Adrenal gland (tissue), 12 donors: ENCODE data around the gene NXPH1. TPM values are rescaled to one million over a fixed set of nuclear protein-coding genes. Genes with fewer than 3 reads are reported as not detected.
"Not testable (repeated sequence)": the region's sequence is repeated elsewhere in the genome, so short reads cannot be mapped to it uniquely, and the experiment has no call there.

Source experiments
- DNase-seq, 7 donors: peaks; one replicate each; pipeline ENCODE4 v3.0.0-alpha.2; 2019 to 2020
- H3K27ac ChIP-seq, 5 donors: fragments of 200-600 bp; sonication (generic) in 4 of 5; 1 replicate in 3 of 5; 2 replicates in 2 of 5; pipeline versions ENCODE4 v1.5.1 to v1.8.0; 2016 to 2020; ENCODE audit warnings: mild to moderate bottlenecking in 1 of 5
- H3K27me3 ChIP-seq: fragments of 200-600 bp; 2 replicates; pipeline ENCODE4 v1.8.0; 2021
- H3K36me3 ChIP-seq, 2 donors: fragments of 200-600 bp; replicated peaks in 1 of 2; 1 replicate in 1 of 2; 2 replicates in 1 of 2; pipeline versions ENCODE4 v1.5.1 to v1.8.0; 2018 to 2022
- H3K4me1 ChIP-seq, 2 donors: fragments of 200-600 bp; replicated peaks in 1 of 2; 1 replicate in 1 of 2; 2 replicates in 1 of 2; pipeline versions ENCODE4 v1.5.1 to v1.8.0; 2018 to 2021
- H3K4me3 ChIP-seq, 4 donors: fragments of 200-600 bp; sonication (generic) in 3 of 4; one replicate each; pipeline ENCODE4 v1.5.1; 2016 to 2018
- H3K9me3 ChIP-seq, 3 donors: fragments of 200-600 bp; sonication (generic) in 1 of 3; replicated peaks in 1 of 3; 1 replicate in 2 of 3; 2 replicates in 1 of 3; pipeline versions ENCODE4 v1.5.1 to v1.8.0; 2016 to 2021
- POLR2A ChIP-seq, 2 donors: fragments of 450-650 bp; IDR thresholded peaks; one replicate each; pipeline ENCODE4 v1.6.1; 2017; ENCODE audit warnings: antibody characterized with exemption in 2 of 2, mild to moderate bottlenecking in 2 of 2, moderate library complexity in 1 of 2
- WGBS, 4 donors: extraction: QIAGEN DNeasy Blood & Tissue Kit in 2 of 4; methylation state at CpG; one replicate each; pipeline versions ENCODE4 v1.1.5 to v1.1.7; 2013 to 2017; 5-methylcytosine and 5-hydroxymethylcytosine counted together
- intact Hi-C, 2 donors: fragments of 100-400 bp; cut with DNase I; formaldehyde crosslinking; loops; one replicate each; pipeline versions ENCODE4 v1.14.1 to v1.15.0; 2022 to 2023
- polyA plus RNA-seq, 3 donors: library from polyadenylated mRNA; stranded (reverse); fragments of 200-250 nt in 2 of 3; fragments of 350-450 nt in 1 of 3; fragmentation: Illumina TruSeq in 1 of 3; extraction: RNeasy Lipid Tissue Mini Kit (QIAGEN cat#74804) in 1 of 3; gene quantifications; one replicate each; pipeline ENCODE4 v1.2.3, GENCODE V29; 2013 to 2014
- total RNA-seq, 9 donors: library from RNA; depleted of rRNA in 4 of 9; stranded (reverse); fragments of >200 nt in 4 of 9; fragments of 120-200 nt in 1 of 9; fragmentation: NEBNext Ultra II Directional in 1 of 9; extraction: Animal tissue kit (Norgen Biotek cat#: 25700) in 1 of 9; gene quantifications; one replicate each; pipeline versions ENCODE4 v1.1.0 to v1.2.4, GENCODE V29; 2013 to 2023
- TF ChIP-seq, protein P1 (sequence below), 6 experiments: fragments of 450-650 bp in 4 of 6; fragments of 200-600 bp in 2 of 6; sonication (generic) in 1 of 6; IDR thresholded peaks; 1 replicate in 5 of 6; 2 replicates in 1 of 6; pipeline versions ENCODE4 v1.5.1 to v1.8.0; 2016 to 2021; ENCODE audit warnings: antibody characterized with exemption in 6 of 6, mild to moderate bottlenecking in 2 of 6, moderate library complexity in 1 of 6
- donor health status: healthy with polysubstance abuse.
- donor health status: Bipolar disorder and iron deficiency.
- donor health status: DM: yes; HTN: yes; CAD: no.
- donor health status: DM: no; HTN: no; CAD: no.
- donor health status: DM: no; HTN: no; CAD: no.
- donor health status: DM: yes; HTN: yes; CAD: no.

Gene NXPH1
- total and polyA plus RNA-seq, 12 donors = 6.8 to 80.2 (median 40.7) TPM

DNA sequence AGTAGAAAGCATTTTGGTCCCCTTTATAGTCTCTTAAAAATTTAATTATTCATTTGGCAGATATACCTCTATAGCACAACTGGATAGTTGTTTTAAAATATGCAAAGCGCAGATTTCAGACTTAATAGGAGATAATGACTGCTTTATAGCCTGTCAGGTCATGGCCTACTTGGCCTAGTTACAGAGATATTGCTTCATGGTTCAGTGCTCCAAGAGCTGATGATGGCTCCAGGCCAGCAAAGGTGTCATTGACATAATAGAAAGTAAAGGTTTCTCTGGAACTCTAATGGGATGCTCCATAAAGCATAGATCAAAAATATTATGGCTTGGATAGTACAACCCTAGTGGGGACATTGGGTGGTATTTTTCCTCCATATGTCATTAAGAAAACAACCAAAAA is 285.7 kb downstream of the NXPH1 start:
- Histone ChIP-seq H3K4me1 (peaks cover 0 to 3% of the 10 kb centered on the region in 2 donors), H3K27me3 (no peaks in the 10 kb centered on the region), H3K4me3 (no peak overlapping the region), H3K27ac (no peak overlapping the region), H3K9me3 (no peaks in the 10 kb centered on the region), H3K36me3 (no peaks in the 10 kb centered on the region)
- intact Hi-C loops = loop anchor here in 1 of 2 donors (10.0 kb wide), 1 partner anchor 284 kb away; the partner anchor contains the start of gene NXPH1
- TF ChIP-seq POLR2A (IDR thresholded peaks at IDR 0.05) = no peak
- TF ChIP-seq, protein P1, sequence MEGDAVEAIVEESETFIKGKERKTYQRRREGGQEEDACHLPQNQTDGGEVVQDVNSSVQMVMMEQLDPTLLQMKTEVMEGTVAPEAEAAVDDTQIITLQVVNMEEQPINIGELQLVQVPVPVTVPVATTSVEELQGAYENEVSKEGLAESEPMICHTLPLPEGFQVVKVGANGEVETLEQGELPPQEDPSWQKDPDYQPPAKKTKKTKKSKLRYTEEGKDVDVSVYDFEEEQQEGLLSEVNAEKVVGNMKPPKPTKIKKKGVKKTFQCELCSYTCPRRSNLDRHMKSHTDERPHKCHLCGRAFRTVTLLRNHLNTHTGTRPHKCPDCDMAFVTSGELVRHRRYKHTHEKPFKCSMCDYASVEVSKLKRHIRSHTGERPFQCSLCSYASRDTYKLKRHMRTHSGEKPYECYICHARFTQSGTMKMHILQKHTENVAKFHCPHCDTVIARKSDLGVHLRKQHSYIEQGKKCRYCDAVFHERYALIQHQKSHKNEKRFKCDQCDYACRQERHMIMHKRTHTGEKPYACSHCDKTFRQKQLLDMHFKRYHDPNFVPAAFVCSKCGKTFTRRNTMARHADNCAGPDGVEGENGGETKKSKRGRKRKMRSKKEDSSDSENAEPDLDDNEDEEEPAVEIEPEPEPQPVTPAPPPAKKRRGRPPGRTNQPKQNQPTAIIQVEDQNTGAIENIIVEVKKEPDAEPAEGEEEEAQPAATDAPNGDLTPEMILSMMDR (IDR thresholded peaks at IDR 0.05) = no peak
- WGBS, 4 donors = 40 to 57% (median 51%) methylated on average over 1 of the region's 1 CpG
- peak in 6 of 7 donors; percentile 33 to 70 (median 43) for DNase-seq

DNA sequence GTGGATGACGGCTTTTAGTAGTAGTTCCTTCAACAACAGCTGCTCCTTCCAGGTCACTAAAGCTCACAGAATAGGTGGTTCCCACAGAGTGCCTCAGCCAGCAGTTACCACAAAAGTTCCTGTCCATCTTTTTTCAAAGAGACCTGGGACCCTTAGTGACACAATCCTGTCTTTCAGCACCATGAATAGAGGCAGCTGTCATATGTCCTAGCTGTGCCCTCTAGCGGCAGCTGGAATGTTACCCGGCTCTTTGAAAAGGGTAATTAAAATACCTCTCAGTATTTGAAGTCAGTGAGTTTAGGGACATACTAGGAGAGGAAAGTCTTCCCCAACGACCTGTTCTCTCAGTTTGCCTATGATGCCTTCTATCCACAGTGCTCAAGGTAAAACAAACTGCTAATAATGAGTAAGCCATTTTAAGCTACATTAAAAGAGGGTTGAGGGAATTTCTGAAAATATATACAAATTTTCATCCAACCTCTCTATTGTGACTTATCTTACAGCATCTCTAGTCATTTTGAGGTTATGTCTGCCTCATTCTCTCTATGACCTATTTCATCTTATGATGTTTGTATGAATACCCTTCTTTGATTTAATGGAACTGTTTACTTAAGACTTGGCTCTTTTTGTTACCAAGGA is 290.8 kb downstream of the NXPH1 start:
- Histone ChIP-seq H3K4me1 (no peaks in the 10 kb centered on the region), H3K4me3 (no peak overlapping the region), H3K27ac (no peak overlapping the region), H3K36me3 (no peaks in the 10 kb centered on the region), H3K27me3 (no peaks in the 10 kb centered on the region), H3K9me3 (no peaks in the 10 kb centered on the region)
- 22 to 25% (median 24%) methylated on average over 4 of the region's 4 CpGs for WGBS, 4 donors
- peak; percentile 42 to 87 (median 70) for DNase-seq
- intact Hi-C loops = loop anchor here in 1 of 2 donors (5.0 kb wide), 1 partner anchor 287 kb away; no protein-coding TSS in a partner anchor
- TF ChIP-seq, protein P1 (IDR thresholded peaks at IDR 0.05) = peak; percentile 56 to 68 (median 62)
- TF ChIP-seq POLR2A (IDR thresholded peaks at IDR 0.05) = no peak

DNA sequence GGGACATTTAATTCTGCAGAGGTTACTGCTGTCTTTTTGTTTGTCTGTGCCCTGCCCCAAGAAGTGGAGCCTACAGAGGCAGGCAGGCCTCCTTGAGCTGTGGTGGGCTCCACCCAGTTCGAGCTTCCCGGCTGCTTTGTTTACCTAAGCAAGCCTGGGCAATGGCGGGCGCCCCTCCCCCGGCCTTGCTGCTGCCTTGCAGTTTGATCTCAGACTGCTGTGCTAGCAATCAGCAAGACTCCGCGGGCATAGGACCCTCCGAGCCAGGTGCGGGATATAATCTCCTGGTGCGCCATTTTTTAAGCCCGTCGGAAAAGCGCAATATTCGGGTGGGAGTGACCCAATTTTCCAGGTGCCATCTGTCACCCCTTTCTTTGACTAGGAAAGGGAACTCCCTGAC is 298.3 kb downstream of the NXPH1 start:
- DNase-seq, H3K9me3 ChIP-seq, intact Hi-C loops, H3K27ac ChIP-seq, H3K4me3 ChIP-seq, H3K36me3 ChIP-seq, H3K27me3 ChIP-seq, H3K4me1 ChIP-seq: not testable (repeated sequence)
- WGBS, 4 donors = 87 to 92% (median 89%) methylated on average over 2 to 13 of the region's 14 CpGs

DNA sequence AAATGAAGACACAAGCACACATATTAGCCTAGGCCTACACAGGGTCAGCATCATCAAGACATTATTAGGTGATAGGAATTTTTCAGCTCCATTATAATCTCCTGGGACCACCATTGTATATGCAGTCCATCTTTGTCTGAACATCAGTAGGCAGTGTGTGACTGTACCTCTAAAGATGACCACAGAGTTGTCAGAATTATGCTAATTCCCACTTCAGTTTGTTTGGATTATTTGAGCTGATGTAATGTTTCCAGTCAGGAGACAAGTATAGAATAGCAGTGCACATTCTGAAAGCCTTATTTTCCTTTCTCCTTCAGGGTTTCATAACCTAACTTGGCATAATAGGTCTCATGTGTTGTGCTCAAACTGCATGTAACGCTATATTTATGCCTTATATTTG is 306.4 kb downstream of the NXPH1 start:
- Histone ChIP-seq H3K9me3 (no peaks in the 10 kb centered on the region), H3K4me1 (no peaks in the 10 kb centered on the region), H3K4me3 (no peak overlapping the region), H3K27me3 (no peaks in the 10 kb centered on the region), H3K27ac (no peak overlapping the region), H3K36me3 (no peaks in the 10 kb centered on the region)
- WGBS, 4 donors = 86 to 95% (median 91%) methylated on average over 1 of the region's 1 CpG
- no peak for DNase-seq
- intact Hi-C loops = no loop called here
- no peak for TF ChIP-seq POLR2A (IDR thresholded peaks at IDR 0.05)
- TF ChIP-seq, protein P1 (IDR thresholded peaks at IDR 0.05) = no peak

DNA sequence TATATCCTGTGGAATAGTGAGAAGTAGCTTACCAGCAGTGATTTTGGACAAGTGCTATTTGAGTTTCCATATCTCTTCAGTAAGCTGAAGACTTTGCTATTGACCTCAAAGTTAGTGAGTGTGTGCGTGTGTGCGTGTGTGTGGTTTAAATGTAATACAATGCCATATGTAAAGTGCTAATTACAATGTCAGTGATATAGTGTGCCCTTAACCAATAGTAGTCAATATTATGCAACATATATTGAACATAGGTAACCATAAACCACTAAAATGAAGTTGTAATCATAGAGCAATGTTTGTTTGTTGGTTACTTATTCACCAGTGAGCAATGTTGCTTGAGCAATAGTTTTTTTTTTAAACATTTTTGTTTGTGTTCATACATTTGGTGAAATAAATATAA is 309.4 kb downstream of the NXPH1 start:
- 83 to 98% (median 96%) methylated on average over 2 of the region's 2 CpGs for WGBS, 4 donors
- Histone ChIP-seq H3K27ac (no peak overlapping the region), H3K27me3 (no peaks in the 10 kb centered on the region), H3K36me3 (no peaks in the 10 kb centered on the region), H3K4me1 (peaks cover 0 to 11% of the 10 kb centered on the region in 2 donors), H3K4me3 (no peak overlapping the region), H3K9me3 (no peaks in the 10 kb centered on the region)
- DNase-seq = no peak
- intact Hi-C loops = no loop called here
- TF ChIP-seq POLR2A (IDR thresholded peaks at IDR 0.05) = no peak
- TF ChIP-seq, protein P1 (IDR thresholded peaks at IDR 0.05) = no peak
